Peyer's patch (tissue), 4 donors: ENCODE data around the gene HCCS. TPM values are rescaled to one million over a fixed set of nuclear protein-coding genes. Genes with fewer than 3 reads are reported as not detected.

Source experiments
- DNase-seq, 3 donors: peaks; one replicate each; pipeline ENCODE4 v3.0.0-alpha.2; 2017 to 2019
- H3K27ac ChIP-seq, 4 donors: fragments of 200-600 bp; sonication (generic); one replicate each; pipeline ENCODE4 v1.5.1; 2016 to 2019
- H3K27me3 ChIP-seq, 2 donors: fragments of 200-600 bp; sonication (generic); one replicate each; pipeline ENCODE4 v1.5.1; 2019
- H3K36me3 ChIP-seq, 3 donors: fragments of 200-600 bp; sonication (generic); one replicate each; pipeline ENCODE4 v1.5.1; 2016 to 2019
- H3K4me1 ChIP-seq, 4 donors: fragments of 200-600 bp; sonication (generic); one replicate each; pipeline ENCODE4 v1.5.1; 2016 to 2019
- H3K4me3 ChIP-seq, 4 donors: fragments of 200-600 bp; sonication (generic); 1 replicate in 3 of 4; 2 replicates in 1 of 4; pipeline ENCODE4 v1.5.1; 2016 to 2019; ENCODE audit warnings: mild to moderate bottlenecking in 1 of 4
- H3K9me3 ChIP-seq, 4 donors: fragments of 200-600 bp; sonication (generic); one replicate each; pipeline ENCODE4 v1.5.1; 2016 to 2019; ENCODE audit warnings: mild to moderate bottlenecking in 1 of 4
- POLR2A ChIP-seq, 2 donors: fragments of 450-650 bp; IDR thresholded peaks; one replicate each; pipeline ENCODE4 v1.5.1; 2017; ENCODE audit warnings: antibody characterized with exemption in 2 of 2, mild to moderate bottlenecking in 2 of 2, moderate library complexity in 2 of 2
- total RNA-seq, 4 donors: library from RNA; depleted of rRNA; stranded (reverse); fragments of >200 nt; gene quantifications; one replicate each; pipeline ENCODE4 v1.1.0, GENCODE V29; 2016
- TF ChIP-seq, protein P1 (sequence below), 6 experiments: fragments of 450-650 bp in 4 of 6; fragments of 200-600 bp in 2 of 6; sonication (generic) in 1 of 6; IDR thresholded peaks; one replicate each; pipeline ENCODE4 v1.5.1; 2017 to 2019; ENCODE audit warnings: antibody characterized with exemption in 6 of 6, mild to moderate bottlenecking in 3 of 6, moderate library complexity in 1 of 6

Gene HCCS
- total RNA-seq, 4 donors from 2014 or later: 5.8 to 17.0 (median 10.4) TPM

DNA sequence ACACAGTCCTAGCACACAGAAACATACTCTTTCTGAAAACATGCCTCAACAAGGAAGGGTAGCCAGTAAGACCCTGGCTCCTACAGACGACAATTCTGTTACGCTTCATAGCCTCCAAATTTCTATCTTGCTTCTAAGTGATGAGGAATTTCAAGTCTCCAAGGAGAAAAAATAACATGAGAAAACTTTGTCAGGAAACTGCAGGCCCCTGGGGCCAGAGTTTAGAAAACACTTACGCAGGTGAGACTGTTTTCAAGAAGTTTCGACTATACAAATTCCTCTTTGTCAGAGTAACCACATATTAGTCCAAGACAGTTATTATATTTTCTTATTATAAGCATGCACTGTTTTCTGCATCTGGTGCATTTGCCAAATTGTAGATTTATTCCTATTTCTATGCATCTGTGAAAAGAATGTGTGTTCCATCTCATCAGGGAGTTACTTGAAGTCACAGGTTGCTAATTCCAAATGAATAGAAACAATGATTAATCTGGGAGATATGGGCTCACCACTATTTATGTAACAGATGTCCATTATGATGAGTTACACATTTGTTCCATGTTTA, 30.3 kb upstream of the HCCS start:
- no peaks in the 10 kb centered on the region for H3K27me3 ChIP-seq
- H3K27ac ChIP-seq: no peak overlapping the region
- no peak for DNase-seq
- no peaks in the 10 kb centered on the region for H3K36me3 ChIP-seq
- TF ChIP-seq, protein P1, sequence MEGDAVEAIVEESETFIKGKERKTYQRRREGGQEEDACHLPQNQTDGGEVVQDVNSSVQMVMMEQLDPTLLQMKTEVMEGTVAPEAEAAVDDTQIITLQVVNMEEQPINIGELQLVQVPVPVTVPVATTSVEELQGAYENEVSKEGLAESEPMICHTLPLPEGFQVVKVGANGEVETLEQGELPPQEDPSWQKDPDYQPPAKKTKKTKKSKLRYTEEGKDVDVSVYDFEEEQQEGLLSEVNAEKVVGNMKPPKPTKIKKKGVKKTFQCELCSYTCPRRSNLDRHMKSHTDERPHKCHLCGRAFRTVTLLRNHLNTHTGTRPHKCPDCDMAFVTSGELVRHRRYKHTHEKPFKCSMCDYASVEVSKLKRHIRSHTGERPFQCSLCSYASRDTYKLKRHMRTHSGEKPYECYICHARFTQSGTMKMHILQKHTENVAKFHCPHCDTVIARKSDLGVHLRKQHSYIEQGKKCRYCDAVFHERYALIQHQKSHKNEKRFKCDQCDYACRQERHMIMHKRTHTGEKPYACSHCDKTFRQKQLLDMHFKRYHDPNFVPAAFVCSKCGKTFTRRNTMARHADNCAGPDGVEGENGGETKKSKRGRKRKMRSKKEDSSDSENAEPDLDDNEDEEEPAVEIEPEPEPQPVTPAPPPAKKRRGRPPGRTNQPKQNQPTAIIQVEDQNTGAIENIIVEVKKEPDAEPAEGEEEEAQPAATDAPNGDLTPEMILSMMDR (IDR thresholded peaks at IDR 0.05): no peak
- no peak for TF ChIP-seq POLR2A (IDR thresholded peaks at IDR 0.05)
- H3K4me3 ChIP-seq: no peak overlapping the region
- no peaks in the 10 kb centered on the region for H3K9me3 ChIP-seq
- H3K4me1 ChIP-seq: no peaks in the 10 kb centered on the region

- no peak overlapping the region for H3K4me3 ChIP-seq
- no peak overlapping the region for H3K27ac ChIP-seq
- no peak for TF ChIP-seq POLR2A (IDR thresholded peaks at IDR 0.05)
- TF ChIP-seq, protein P1 (IDR thresholded peaks at IDR 0.05): no peak
- H3K36me3 ChIP-seq: no peaks in the 10 kb centered on the region
- H3K27me3 ChIP-seq: no peaks in the 10 kb centered on the region
- no peaks in the 10 kb centered on the region for H3K4me1 ChIP-seq
- H3K9me3 ChIP-seq: no peaks in the 10 kb centered on the region
- no peak for DNase-seq
Observed at GRCh38 chrX:11081511-11081910, 29.6 kb upstream of the HCCS start.

- Histone ChIP-seq H3K4me1 (no peaks in the 10 kb centered on the region), H3K9me3 (no peaks in the 10 kb centered on the region), H3K36me3 (no peaks in the 10 kb centered on the region), H3K27me3 (no peaks in the 10 kb centered on the region), H3K27ac (no peak overlapping the region), H3K4me3 (no peak overlapping the region)
- DNase-seq: no peak
- no peak for TF ChIP-seq POLR2A (IDR thresholded peaks at IDR 0.05)
- TF ChIP-seq, protein P1 (IDR thresholded peaks at IDR 0.05): no peak
Observed at GRCh38 chrX:11085305-11085704, 25.8 kb upstream of the HCCS start.

DNA sequence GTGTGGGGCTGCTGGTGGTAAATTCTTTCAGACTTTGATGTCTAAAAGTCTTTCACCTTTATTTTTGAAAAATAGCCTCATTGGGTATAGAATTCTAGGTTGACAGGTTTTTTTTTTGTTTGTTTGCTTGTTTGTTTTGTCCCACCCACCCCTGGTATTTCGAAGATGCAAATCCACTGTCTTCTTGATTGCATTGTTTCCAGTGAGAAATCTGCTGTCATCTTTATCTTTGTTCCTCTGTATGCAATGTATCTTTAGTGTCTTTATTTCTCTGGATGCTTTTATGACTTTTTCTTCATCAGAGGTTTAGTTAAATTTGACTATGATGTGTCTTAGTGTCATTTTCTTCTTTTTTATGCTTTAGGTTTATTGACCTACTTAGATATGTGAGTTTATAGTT, 21.3 kb upstream of the HCCS start:
- H3K4me1 ChIP-seq: no peaks in the 10 kb centered on the region

GRCh38 chrX:11097933-11098332, 13.2 kb upstream of the HCCS start:
- Histone ChIP-seq H3K27ac (no peak overlapping the region), H3K9me3 (no peaks in the 10 kb centered on the region), H3K4me1 (no peaks in the 10 kb centered on the region), H3K36me3 (no peaks in the 10 kb centered on the region), H3K4me3 (no peak overlapping the region), H3K27me3 (no peaks in the 10 kb centered on the region)
- DNase-seq: no peak
- TF ChIP-seq, protein P1 (IDR thresholded peaks at IDR 0.05): no peak
- no peak for TF ChIP-seq POLR2A (IDR thresholded peaks at IDR 0.05)

More for the DNA sequence above, 21.3 kb upstream of the HCCS start:
- DNase-seq: no peak
- TF ChIP-seq POLR2A (IDR thresholded peaks at IDR 0.05): no peak
- TF ChIP-seq, protein P1 (IDR thresholded peaks at IDR 0.05): no peak
- Histone ChIP-seq H3K27me3 (no peaks in the 10 kb centered on the region), H3K36me3 (no peaks in the 10 kb centered on the region), H3K27ac (no peak overlapping the region), H3K9me3 (no peaks in the 10 kb centered on the region), H3K4me3 (no peak overlapping the region)

DNA sequence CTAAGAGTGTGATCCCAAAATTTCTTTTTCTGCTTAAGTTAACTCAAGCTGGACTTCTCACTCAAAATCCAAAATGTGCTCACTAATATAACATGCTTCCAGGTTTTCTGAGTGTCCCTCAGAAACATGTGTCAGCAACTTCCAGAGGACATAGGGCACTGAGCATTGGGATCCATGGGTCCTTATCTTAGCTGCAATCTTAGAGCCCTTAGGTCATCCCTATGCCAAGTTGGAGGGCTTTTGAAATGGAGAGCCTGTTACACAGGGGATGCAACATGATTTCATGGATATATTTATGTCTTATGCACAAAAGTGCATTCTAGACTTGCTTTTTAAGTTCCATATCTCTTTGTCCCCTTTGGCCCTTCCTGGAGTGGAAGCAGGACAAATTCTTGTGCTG, 11.7 kb upstream of the HCCS start:
- no peak for TF ChIP-seq POLR2A (IDR thresholded peaks at IDR 0.05)
- TF ChIP-seq, protein P1 (IDR thresholded peaks at IDR 0.05): no peak
- H3K36me3 ChIP-seq: no peaks in the 10 kb centered on the region
- H3K4me3 ChIP-seq: no peak overlapping the region
- no peak overlapping the region for H3K27ac ChIP-seq
- H3K9me3 ChIP-seq: no peaks in the 10 kb centered on the region
- H3K27me3 ChIP-seq: no peaks in the 10 kb centered on the region
- no peak for DNase-seq
- no peaks in the 10 kb centered on the region for H3K4me1 ChIP-seq
